LNCaP clone FGC (cell line): ENCODE results near the gene FCSK.

ENCODE experiments used
- DNase-seq: peaks from one replicate; pipeline ENCODE4 v3.0.0-alpha.2; 2011; ENCODE audit warnings: low read depth
- H3K4me3 ChIP-seq: 2 replicates; pipeline ENCODE4 v1.5.1; 2011; ENCODE audit warnings: mild to moderate bottlenecking, low read depth, low read length, control low read depth
- CTCF ChIP-seq: IDR thresholded peaks from 2 replicates; pipeline ENCODE4 v1.5.1; 2012; ENCODE audit warnings: mild to moderate bottlenecking; ENCODE audit not compliant: control insufficient read depth, insufficient read depth; ENCODE audit errors: extremely low read depth

FCSK gene

GRCh38 chr16:70484867-70485266 is 30.5 kb downstream of the FCSK start:
- DNase-seq = no peak

GRCh38 chr16:70490261-70490660 is 35.9 kb downstream of the FCSK start:
- no peak overlapping the region for H3K4me3 ChIP-seq
- TF ChIP-seq CTCF = no peak
- no peak for DNase-seq

More at GRCh38 chr16:70484867-70485266, 30.5 kb downstream of the FCSK start:
- H3K4me3 ChIP-seq = no peak overlapping the region
- no peak for TF ChIP-seq CTCF

GRCh38 chr16:70493802-70494201 is 39.4 kb downstream of the FCSK start:
- no peak for TF ChIP-seq CTCF
- no peak for DNase-seq
- no peak overlapping the region for H3K4me3 ChIP-seq

GRCh38 chr16:70494202-70494770 is 39.9 kb downstream of the FCSK start:
- no peak overlapping the region for H3K4me3 ChIP-seq
- no peak for TF ChIP-seq CTCF
- DNase-seq = no peak

GRCh38 chr16:70494777-70495176 is 40.4 kb downstream of the FCSK start:
- H3K4me3 ChIP-seq = no peak overlapping the region
- TF ChIP-seq CTCF = no peak

GRCh38 chr16:70495425-70496182 is 41.2 kb downstream of the FCSK start:
- H3K4me3 ChIP-seq = no peak overlapping the region
- no peak for TF ChIP-seq CTCF
- DNase-seq = no peak

More at GRCh38 chr16:70494777-70495176, 40.4 kb downstream of the FCSK start:
- DNase-seq = no peak

GRCh38 chr16:70496513-70496912 is 42.1 kb downstream of the FCSK start:
- DNase-seq = no peak
- no peak overlapping the region for H3K4me3 ChIP-seq
- no peak for TF ChIP-seq CTCF
